Activated CD4-positive, alpha-beta T cell treated with anti-CD3 and anti-CD28 coated beads, Interleukin-10, Interleukin-2, amounts not matched to agents 100 ng/mL and 50 ng/mL, durations not matched to agents 16 hours and 8 hours (primary cell): Measurements from ENCODE around the gene CHMP1B.
A peak's percentile ranks its signal among the peaks of the same experiment; 100 is the strongest.

Experiments
- DNase-seq: peaks from one replicate; pipeline ENCODE4 v3.0.0-alpha.2; 2020

Gene CHMP1B

GRCh38 chr18:11851146-11851805 is at the start of gene CHMP1B:
Gene CHMP1B (plus strand): TSS chr18:11851413. CDS start chr18:11851512, 99 bp downstream.
- peak; percentile 98 for DNase-seq

GRCh38 chr18:11801573-11801972 is 49.6 kb upstream of the CHMP1B start:
- no peak for DNase-seq

- DNase-seq, result no peak
These were observed 49.1 kb upstream of the CHMP1B start for GRCh38 chr18:11802158-11802557.

- DNase-seq, result no peak
These were observed 48.6 kb upstream of the CHMP1B start for GRCh38 chr18:11802586-11802985.

- DNase-seq, result no peak
These were observed 44.0 kb upstream of the CHMP1B start for GRCh38 chr18:11807233-11807632.

- DNase-seq, result no peak
These were observed 43.0 kb upstream of the CHMP1B start for GRCh38 chr18:11808001-11808855.

GRCh38 chr18:11809895-11810294 is 41.3 kb upstream of the CHMP1B start:
- DNase-seq, result no peak

- no peak for DNase-seq
These were observed 40.8 kb upstream of the CHMP1B start for GRCh38 chr18:11810379-11810778.

GRCh38 chr18:11811009-11811408 is 40.2 kb upstream of the CHMP1B start:
- no peak for DNase-seq

- no peak for DNase-seq
These were observed 34.0 kb upstream of the CHMP1B start for GRCh38 chr18:11817229-11817628.

GRCh38 chr18:11818486-11819203 is 32.6 kb upstream of the CHMP1B start:
- no peak for DNase-seq

- DNase-seq, result no peak
These were observed 31.3 kb upstream of the CHMP1B start for GRCh38 chr18:11819938-11820337.

- DNase-seq, result no peak
These were observed 30.5 kb upstream of the CHMP1B start for GRCh38 chr18:11820697-11821096.

- DNase-seq, result no peak
These were observed 30.0 kb upstream of the CHMP1B start for GRCh38 chr18:11821208-11821607.

GRCh38 chr18:11821643-11822237 is 29.5 kb upstream of the CHMP1B start:
- DNase-seq, result no peak

GRCh38 chr18:11823545-11823944 is 27.7 kb upstream of the CHMP1B start:
- no peak for DNase-seq

- no peak for DNase-seq
These were observed 24.4 kb upstream of the CHMP1B start for GRCh38 chr18:11826836-11827235.

- DNase-seq, result peak; percentile 62
These were observed 22.3 kb upstream of the CHMP1B start for GRCh38 chr18:11828786-11829432.

- no peak for DNase-seq
These were observed 20.6 kb upstream of the CHMP1B start for GRCh38 chr18:11830585-11830984.

GRCh38 chr18:11831921-11832320 is 19.3 kb upstream of the CHMP1B start:
- DNase-seq, result no peak

GRCh38 chr18:11834772-11835171 is 16.4 kb upstream of the CHMP1B start:
- no peak for DNase-seq

- no peak for DNase-seq
These were observed 11.7 kb upstream of the CHMP1B start for GRCh38 chr18:11839556-11839955.

GRCh38 chr18:11840493-11840892 is 10.7 kb upstream of the CHMP1B start:
- DNase-seq, result no peak
